ENCODE measurements around the gene AHCTF1. TPM values are rescaled to one million over a fixed set of nuclear protein-coding genes. Genes with fewer than 3 reads are reported as not detected.

The AHCTF1 gene
- total RNA-seq, 1 donor from 2014 or later = 62.1 TPM

- TF ChIP-seq EZH2 (IDR thresholded peaks at IDR 0.05) = no peak
- TF ChIP-seq CTCF (IDR thresholded peaks at IDR 0.05) = no peak
- TF ChIP-seq EZH2phosphoT487 (IDR thresholded peaks at IDR 0.05) = no peak
- Histone ChIP-seq H3K4me3 (no peak overlapping the region), H3K9ac (no peak overlapping the region), H4K20me1 (ENCODE audit: low read depth) (no peaks in the 10 kb centered on the region), H3K4me1 (no peaks in the 10 kb centered on the region), H3K9me3 (ENCODE audit: low read depth) (no peaks in the 10 kb centered on the region), H3K36me3 (no peaks in the 10 kb centered on the region), H3K27ac (no peak overlapping the region), H3F3A (ENCODE audit: low read depth) (no peaks in the 10 kb centered on the region), H3K27me3 (no peaks in the 10 kb centered on the region), H2AFZ (replicated peaks) (no peak overlapping the region), H3K4me2 (no peak overlapping the region), H3K79me2 (ENCODE audit: low read depth) (no peaks in the 10 kb centered on the region)
- Mint-ChIP-seq H3K27me3 (ENCODE audit: insufficient read depth, low read depth) (no peaks in the 10 kb centered on the region), H3K9me3 (peaks cover 21% of the 10 kb centered on the region), H3K36me3 (no peaks in the 10 kb centered on the region), H3K4me1 (no peaks in the 10 kb centered on the region), H3K4me3 (no peak overlapping the region), H3K27ac (no peak overlapping the region)
- DNase-seq (ENCODE audit: low spot score) = no peak
Measured at GRCh38 chr1:246831543-246831942, 100.2 kb downstream of the AHCTF1 start.

GRCh38 chr1:246828818-246829217, 102.9 kb downstream of the AHCTF1 start:
- Histone ChIP-seq H3K27me3 (no peaks in the 10 kb centered on the region), H3K4me3 (no peak overlapping the region), H3K79me2 (ENCODE audit: low read depth) (no peaks in the 10 kb centered on the region), H3K9me3 (ENCODE audit: low read depth) (no peaks in the 10 kb centered on the region), H3K27ac (no peak overlapping the region), H3K36me3 (no peaks in the 10 kb centered on the region), H4K20me1 (ENCODE audit: low read depth) (no peaks in the 10 kb centered on the region), H3F3A (ENCODE audit: low read depth) (no peaks in the 10 kb centered on the region), H3K4me2 (no peak overlapping the region), H3K9ac (no peak overlapping the region), H2AFZ (replicated peaks) (no peak overlapping the region), H3K4me1 (no peaks in the 10 kb centered on the region)
- Mint-ChIP-seq H3K27me3 (ENCODE audit: insufficient read depth, low read depth) (no peaks in the 10 kb centered on the region), H3K4me1 (no peaks in the 10 kb centered on the region), H3K27ac (no peak overlapping the region), H3K36me3 (no peaks in the 10 kb centered on the region), H3K4me3 (no peak overlapping the region), H3K9me3 (peaks cover 19% of the 10 kb centered on the region)
- TF ChIP-seq EZH2phosphoT487 (IDR thresholded peaks at IDR 0.05) = no peak
- TF ChIP-seq EZH2 (IDR thresholded peaks at IDR 0.05) = no peak
- TF ChIP-seq CTCF (IDR thresholded peaks at IDR 0.05) = no peak
- DNase-seq (ENCODE audit: low spot score) = no peak

GRCh38 chr1:246827396-246827795, 104.4 kb downstream of the AHCTF1 start:
- no peaks in the 10 kb centered on the region for H3K27me3 Mint-ChIP-seq (ENCODE audit: insufficient read depth, low read depth)
- TF ChIP-seq EZH2phosphoT487 (IDR thresholded peaks at IDR 0.05) = no peak
- TF ChIP-seq EZH2 (IDR thresholded peaks at IDR 0.05) = no peak
- no peak for TF ChIP-seq CTCF (IDR thresholded peaks at IDR 0.05)
- no peaks in the 10 kb centered on the region for H3K36me3 Mint-ChIP-seq
- H3K4me1 ChIP-seq = no peaks in the 10 kb centered on the region
- no peaks in the 10 kb centered on the region for H3K36me3 ChIP-seq
- no peak overlapping the region for H3K27ac ChIP-seq
- H3F3A ChIP-seq (ENCODE audit: low read depth) = no peaks in the 10 kb centered on the region
- no peaks in the 10 kb centered on the region for H3K4me1 Mint-ChIP-seq
- no peaks in the 10 kb centered on the region for H3K9me3 ChIP-seq (ENCODE audit: low read depth)
- no peak overlapping the region for H3K27ac Mint-ChIP-seq
- no peaks in the 10 kb centered on the region for H3K79me2 ChIP-seq (ENCODE audit: low read depth)
- H3K9ac ChIP-seq = no peak overlapping the region
- no peaks in the 10 kb centered on the region for H4K20me1 ChIP-seq (ENCODE audit: low read depth)
- no peak overlapping the region for H3K4me3 Mint-ChIP-seq
- H3K4me3 ChIP-seq = no peak overlapping the region
- no peak overlapping the region for H3K4me2 ChIP-seq
- DNase-seq (ENCODE audit: low spot score) = no peak
- H3K27me3 ChIP-seq = no peaks in the 10 kb centered on the region
- peaks cover 19% of the 10 kb centered on the region for H3K9me3 Mint-ChIP-seq
- no peak overlapping the region for H2AFZ ChIP-seq (replicated peaks)

Measured in neural progenitor cell (in vitro differentiated cells).